Lung microvascular endothelial cell (primary cell): ENCODE results near the gene FAIM2. TPM values are rescaled to one million over a fixed set of nuclear protein-coding genes. Genes with fewer than 3 reads are reported as not detected.

Experiments used
- DNase-seq, 2 donors: peaks; one replicate each; pipeline versions ENCODE4 v3.0.0 to v3.0.0-alpha.2; 2010; ENCODE audit warnings: low read depth in 2 of 2
- total RNA-seq: library from RNA; depleted of rRNA; stranded (reverse); fragments of >200 nt; gene quantifications from 2 replicates; pipeline ENCODE4 v1.2.1, GENCODE V29; 2014

Gene FAIM2
- total RNA-seq, 1 donor from 2014 or later = not detected

GRCh38 chr12:49939707-49940106 is 36.0 kb upstream of the FAIM2 start:
- no peak for DNase-seq

GRCh38 chr12:49939307-49939706 is 35.6 kb upstream of the FAIM2 start:
- no peak for DNase-seq

- no peak for DNase-seq
Observed at GRCh38 chr12:49937639-49938300, 34.1 kb upstream of the FAIM2 start.

- no peak for DNase-seq
Observed at GRCh38 chr12:49936925-49937324, 33.2 kb upstream of the FAIM2 start.

- no peak for DNase-seq
Observed at GRCh38 chr12:49934505-49934904, 30.8 kb upstream of the FAIM2 start.

- DNase-seq = no peak
Observed at GRCh38 chr12:49933796-49934195, 30.1 kb upstream of the FAIM2 start.

- DNase-seq = no peak
Observed at GRCh38 chr12:49932533-49933130, 28.9 kb upstream of the FAIM2 start.

- no peak for DNase-seq
Observed at GRCh38 chr12:49932023-49932422, 28.3 kb upstream of the FAIM2 start.

- peak; percentile 56 to 71 for DNase-seq
Observed at GRCh38 chr12:49930515-49931288, 27.0 kb upstream of the FAIM2 start.

GRCh38 chr12:49929581-49929980 is 25.9 kb upstream of the FAIM2 start:
- no peak for DNase-seq

GRCh38 chr12:49928471-49928870 is 24.8 kb upstream of the FAIM2 start:
- no peak for DNase-seq

GRCh38 chr12:49925433-49926204 is 21.9 kb upstream of the FAIM2 start:
- no peak for DNase-seq

- DNase-seq = peak in 1 of 2 donors; percentile 14
Observed at GRCh38 chr12:49924628-49925246, 21.0 kb upstream of the FAIM2 start.

GRCh38 chr12:49923880-49924556 is 20.3 kb upstream of the FAIM2 start:
- DNase-seq = no peak

- no peak for DNase-seq
Observed at GRCh38 chr12:49923035-49923644, 19.4 kb upstream of the FAIM2 start.

- DNase-seq = no peak
Observed at GRCh38 chr12:49922349-49923034, 18.8 kb upstream of the FAIM2 start.

- no peak for DNase-seq
Observed at GRCh38 chr12:49921936-49922335, 18.2 kb upstream of the FAIM2 start.

- no peak for DNase-seq
Observed at GRCh38 chr12:49921299-49921698, 17.6 kb upstream of the FAIM2 start.

- DNase-seq = no peak
Observed at GRCh38 chr12:49920915-49921286, 17.2 kb upstream of the FAIM2 start.
